Bone marrow (tissue), 2 donors: ENCODE data around the gene RAD51B.
"Not testable (repeated sequence)": the region's sequence is repeated elsewhere in the genome, so short reads cannot be mapped to it uniquely, and the experiment has no call there.

Source experiments
- DNase-seq, 2 donors: peaks; one replicate each; lab custom pipeline; 2025; lab: John Stamatoyannopoulos, UW

Gene RAD51B

DNA sequence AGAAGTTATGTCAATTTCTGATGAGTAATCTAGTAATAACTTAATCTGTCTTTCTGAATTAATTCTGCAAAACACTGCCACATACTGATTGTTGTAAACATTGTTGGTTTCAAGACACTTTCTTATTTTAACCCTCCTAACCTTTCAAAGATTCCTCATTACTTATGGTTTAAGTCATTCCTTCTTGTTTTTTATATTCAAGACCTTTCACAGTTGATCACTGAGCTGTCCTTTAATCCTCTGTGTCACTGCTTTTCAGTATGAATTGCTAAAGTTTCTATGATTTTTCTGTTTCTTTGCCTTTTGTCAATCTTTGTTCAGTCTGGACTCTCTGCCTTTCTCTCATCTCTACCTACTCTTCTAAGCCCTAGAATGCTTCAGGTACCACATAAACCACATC lies 164.7 kb downstream of the RAD51B start:
- DNase-seq, result no peak

GRCh38 chr14:67986131-67986841 lies 166.7 kb downstream of the RAD51B start:
- DNase-seq, result no peak

- peak in 1 of 2 donors; percentile 14 for DNase-seq
Measured at GRCh38 chr14:67987606-67988005, 168.0 kb downstream of the RAD51B start.

DNA sequence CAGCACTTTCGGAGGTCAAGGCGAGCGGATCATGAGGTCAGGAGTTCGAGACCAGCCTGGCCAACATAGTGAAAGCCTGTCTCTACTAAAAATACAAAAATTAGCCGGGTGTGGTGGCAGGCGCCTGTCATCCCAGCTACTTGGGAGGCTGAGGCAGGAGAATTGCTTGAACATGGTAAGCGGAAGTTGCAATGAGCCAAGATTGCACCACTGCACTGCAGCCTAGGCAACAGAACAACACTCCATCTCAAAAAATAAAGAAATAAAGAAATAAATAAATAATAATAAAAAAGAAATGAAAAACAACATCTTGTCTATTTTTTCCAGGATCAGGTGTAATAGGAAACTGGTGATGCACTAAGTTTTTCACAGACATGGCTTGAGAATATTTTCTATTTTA lies 168.6 kb downstream of the RAD51B start:
- not testable (repeated sequence) for DNase-seq

DNA sequence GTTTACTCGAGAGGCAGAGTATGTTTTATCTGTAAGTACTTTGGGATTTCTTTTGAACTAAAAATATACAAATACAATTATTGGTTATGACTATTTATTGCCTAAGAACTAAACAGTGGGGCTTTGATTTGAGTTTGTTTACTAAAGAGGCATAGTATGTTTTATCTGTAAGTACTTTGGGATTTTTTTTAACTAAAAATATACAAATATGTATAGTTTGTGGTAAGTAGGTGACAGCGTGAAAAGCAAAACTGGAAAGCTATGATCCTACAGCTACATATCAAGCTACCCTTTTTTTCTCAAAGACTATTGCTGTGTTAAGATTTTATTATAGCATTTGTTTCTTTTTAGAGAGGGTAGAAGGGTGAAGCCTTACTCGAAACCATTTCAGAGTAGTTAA lies 171.0 kb downstream of the RAD51B start:
- no peak for DNase-seq

GRCh38 chr14:67994531-67994930 lies 175.0 kb downstream of the RAD51B start:
- no peak for DNase-seq

GRCh38 chr14:67996235-67996634 lies 176.7 kb downstream of the RAD51B start:
- DNase-seq, result no peak

GRCh38 chr14:67998834-67999233 lies 179.3 kb downstream of the RAD51B start:
- DNase-seq, result no peak

GRCh38 chr14:67999290-67999689 lies 179.7 kb downstream of the RAD51B start:
- DNase-seq, result no peak

DNA sequence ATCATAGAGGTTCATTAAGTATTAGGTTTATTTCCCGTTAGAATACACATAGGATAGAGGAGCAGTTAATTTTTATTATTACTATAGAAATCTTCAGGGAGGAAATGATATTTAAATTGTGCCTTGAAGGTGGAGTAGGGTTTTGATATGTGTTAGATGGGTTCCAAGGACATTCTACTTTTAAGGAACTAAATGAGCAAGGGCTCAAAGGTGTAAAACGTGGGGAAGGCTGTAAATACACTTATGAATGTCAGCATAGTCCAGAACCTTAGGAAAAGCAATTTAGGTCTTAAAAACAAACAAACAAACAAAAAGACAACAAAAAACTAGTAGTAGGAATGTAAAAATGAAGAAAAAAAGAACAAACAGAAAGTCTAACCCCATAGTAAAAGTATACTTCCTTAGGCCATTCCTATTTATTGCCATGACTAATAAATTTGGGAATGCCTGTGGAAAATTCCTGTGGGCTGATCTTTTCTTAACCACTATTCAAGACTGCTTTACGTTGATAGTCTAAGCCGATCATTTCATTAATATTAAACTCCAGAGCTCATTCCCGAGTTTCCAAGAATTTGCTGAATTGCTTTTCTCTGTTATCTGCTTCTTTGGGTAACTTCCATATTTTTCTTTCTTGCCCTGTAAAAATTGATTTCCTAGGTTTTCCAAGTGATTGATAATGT lies 180.3 kb downstream of the RAD51B start:
- DNase-seq, result no peak

- no peak for DNase-seq
Measured at GRCh38 chr14:68000511-68000910, 180.9 kb downstream of the RAD51B start.

DNA sequence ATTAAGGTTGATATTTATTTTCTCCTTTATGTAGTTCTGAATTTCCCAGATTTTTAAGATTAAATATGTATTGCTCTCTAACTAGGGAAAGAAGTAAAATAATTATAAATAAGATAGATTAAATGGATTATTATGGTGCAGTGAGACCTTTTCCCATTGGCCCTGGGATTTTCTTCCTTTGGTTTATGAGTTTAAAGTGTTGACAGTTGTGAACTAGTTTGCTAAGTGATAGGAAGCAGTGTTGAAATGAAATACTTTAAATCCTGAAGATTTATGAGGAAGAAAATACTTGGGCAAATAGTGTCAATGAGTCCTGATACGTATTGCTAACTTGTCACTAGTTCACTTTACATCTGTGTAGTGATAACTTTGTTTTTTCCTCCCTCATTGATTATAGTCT lies 188.9 kb downstream of the RAD51B start:
- no peak for DNase-seq

DNA sequence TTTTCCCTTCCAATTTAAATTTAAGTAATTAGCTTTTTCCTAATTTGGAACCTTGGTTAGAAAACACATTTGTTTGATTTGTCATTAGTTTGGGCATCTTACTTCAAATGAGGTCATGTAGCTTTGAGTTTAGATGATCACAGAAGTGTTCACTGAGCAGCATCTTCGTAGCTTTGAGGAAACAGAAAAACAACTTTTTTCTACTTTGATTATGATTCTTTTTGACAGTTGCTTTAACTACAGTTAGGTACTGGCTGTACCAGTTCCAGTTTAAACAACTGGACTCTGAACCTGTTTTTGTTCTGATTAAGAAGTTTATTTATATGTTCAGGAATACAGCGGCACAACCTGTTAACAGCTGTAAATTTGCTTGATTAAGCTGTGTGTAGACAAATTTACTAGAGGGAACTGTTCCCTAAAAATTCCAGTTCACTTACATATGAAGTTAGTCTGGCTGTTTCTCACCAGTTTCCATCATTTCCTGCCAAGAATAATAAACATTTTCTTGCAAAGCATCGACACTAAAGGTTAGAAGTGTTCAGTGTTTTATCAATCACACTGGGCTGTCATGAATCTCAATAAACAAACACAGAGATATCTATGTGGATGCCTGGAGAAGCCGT lies 191.9 kb downstream of the RAD51B start:
- DNase-seq, result no peak

GRCh38 chr14:68012871-68013270 lies 193.3 kb downstream of the RAD51B start:
- DNase-seq, result no peak

GRCh38 chr14:68013326-68013725 lies 193.7 kb downstream of the RAD51B start:
- no peak for DNase-seq

- DNase-seq, result no peak
Measured at GRCh38 chr14:68014771-68015170, 195.2 kb downstream of the RAD51B start.

GRCh38 chr14:68015356-68016254 lies 196.0 kb downstream of the RAD51B start:
- DNase-seq, result no peak

- DNase-seq, result no peak
Measured at GRCh38 chr14:68016255-68016914, 196.8 kb downstream of the RAD51B start.

GRCh38 chr14:68018598-68018997 lies 199.0 kb downstream of the RAD51B start:
- no peak for DNase-seq

DNA sequence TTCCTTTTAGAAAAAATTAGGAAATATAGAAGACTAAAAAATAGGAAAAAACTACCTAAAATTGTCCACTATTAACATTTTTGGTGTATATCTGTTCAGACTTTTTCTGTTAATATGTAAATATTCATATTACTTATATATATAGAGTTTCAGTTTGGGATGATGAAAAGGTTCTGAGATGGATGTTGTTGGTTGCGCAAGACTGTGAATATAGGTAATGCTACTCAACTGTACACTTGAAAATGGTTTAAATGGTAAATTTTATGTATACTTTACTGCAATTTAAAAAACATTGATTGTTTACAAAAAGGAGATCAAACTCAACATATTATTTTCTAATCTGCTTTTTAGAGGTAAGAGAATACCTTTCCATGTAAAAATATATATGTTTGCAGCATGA lies 200.9 kb downstream of the RAD51B start:
- no peak for DNase-seq

- DNase-seq, result no peak
Measured at GRCh38 chr14:68020999-68021663, 201.6 kb downstream of the RAD51B start.
